H1 (cell line): Measurements from ENCODE around the gene AP3D1. TPM values are rescaled to one million over a fixed set of nuclear protein-coding genes. Genes with fewer than 3 reads are reported as not detected.

Experiments
- CTCF ChIA-PET: fragments of 300-600 bp; sonication (Branson Sonifier 250); formaldehyde crosslinking; loops from one replicate; lab custom pipeline; 2021; ENCODE audit not compliant: partially characterized antibody; lab: Charles Lee
- POLR2A ChIA-PET: fragments of 300-600 bp; sonication (Branson Sonifier 250); formaldehyde crosslinking; loops from one replicate; lab custom pipeline; 2021; ENCODE audit warnings: inconsistent platforms; ENCODE audit not compliant: partially characterized antibody; lab: Charles Lee
- DNase-seq, 2 experiments: peaks; one replicate each; pipeline versions ENCODE4 v3.0.0 to v3.0.0-alpha.2; 2010 to 2022; ENCODE audit warnings: low spot score in 2 of 2, low read depth in 1 of 2, mixed read lengths in 1 of 2
- FAIRE-seq: peaks from 2 replicates; lab custom pipeline; 2011; peaks lifted over from hg19 to GRCh38; lab: Jason Lieb, UNC
- H2AFZ ChIP-seq: 2 replicates; pipeline ENCODE4 v1.8.1; 2012; ENCODE audit warnings: low read length, inconsistent platforms
- H2AK5ac ChIP-seq: 2 replicates; pipeline ENCODE4 v1.6.1; 2013; ENCODE audit warnings: low read depth, low read length
- H2BK120ac ChIP-seq: replicated peaks from 2 replicates; pipeline ENCODE3; 2013; ENCODE audit warnings: low read depth, low read length, inconsistent platforms
- H2BK12ac ChIP-seq: 2 replicates; pipeline ENCODE4 v1.6.1; 2013; ENCODE audit warnings: low read depth, low read length
- H2BK15ac ChIP-seq: 2 replicates; pipeline ENCODE4 v1.6.1; 2013; ENCODE audit warnings: low read length
- H2BK20ac ChIP-seq: 2 replicates; pipeline ENCODE4 v1.6.1; 2013; ENCODE audit warnings: low read length
- H2BK5ac ChIP-seq: 2 replicates; pipeline ENCODE4 v1.6.1; 2013; ENCODE audit warnings: low read depth, low read length
- H3K14ac ChIP-seq: 2 replicates; pipeline ENCODE4 v1.6.1; 2013; ENCODE audit warnings: inconsistent platforms; ENCODE audit not compliant: insufficient read length
- H3K18ac ChIP-seq: 2 replicates; pipeline ENCODE4 v1.6.1; 2013; ENCODE audit warnings: low read length; ENCODE audit errors: extremely low read depth
- H3K23ac ChIP-seq: 2 replicates; pipeline ENCODE4 v1.6.1; 2013; ENCODE audit warnings: inconsistent platforms; ENCODE audit not compliant: insufficient read length
- H3K23me2 ChIP-seq: 2 replicates; pipeline ENCODE4 v1.6.1; 2013; ENCODE audit warnings: low read depth, low read length
- H3K27ac ChIP-seq: 2 replicates; pipeline ENCODE4 v1.6.1; 2011; ENCODE audit warnings: low read depth, low read length, inconsistent platforms
- H3K27me3 ChIP-seq, 4 experiments: replicated peaks in 1 of 4; 1 replicate in 1 of 4; 2 replicates in 3 of 4; pipeline versions ENCODE4 v1.6.1 to v1.8.1; 2011 to 2013; ENCODE audit warnings: low read length in 3 of 4, mild to moderate bottlenecking in 3 of 4, inconsistent platforms in 2 of 4, mixed read lengths in 2 of 4, moderate library complexity in 1 of 4; ENCODE audit not compliant: control insufficient read depth in 3 of 4, insufficient read depth in 3 of 4; ENCODE audit errors: extremely low read depth in 1 of 4
- H3K36me3 ChIP-seq, 4 experiments: 2 replicates each; pipeline versions ENCODE4 v1.6.1 to v1.8.1; 2011 to 2013; ENCODE audit warnings: mild to moderate bottlenecking in 4 of 4, low read length in 3 of 4, moderate library complexity in 2 of 4, control low read depth in 1 of 4, inconsistent platforms in 1 of 4; ENCODE audit not compliant: insufficient read depth in 4 of 4, control insufficient read depth in 2 of 4
- H3K4ac ChIP-seq: replicated peaks from 2 replicates; pipeline ENCODE3; 2013; ENCODE audit warnings: low read length, low read depth, mixed read lengths, inconsistent platforms; ENCODE audit not compliant: insufficient read length
- H3K4me1 ChIP-seq, 4 experiments: replicated peaks in 1 of 4; 1 replicate in 1 of 4; 2 replicates in 3 of 4; pipeline versions ENCODE4 v1.6.1 to v1.8.1; 2011 to 2013; ENCODE audit warnings: low read length in 3 of 4, inconsistent platforms in 2 of 4, mixed read lengths in 1 of 4; ENCODE audit not compliant: insufficient read depth in 4 of 4, control insufficient read depth in 3 of 4
- H3K4me2 ChIP-seq, 2 experiments: 2 replicates each; pipeline versions ENCODE4 v1.6.1 to v1.8.1; 2011 to 2013; ENCODE audit warnings: low read depth in 2 of 2, low read length in 2 of 2, control low read depth in 1 of 2, inconsistent platforms in 1 of 2, mild to moderate bottlenecking in 1 of 2; ENCODE audit not compliant: insufficient read depth in 1 of 2
- H3K4me3 ChIP-seq, 4 experiments: fragments of 200-600, 300-600 bp in 1 of 4; sonication (generic), shearing (Covaris generic), sonication (Bioruptor Twin) in 1 of 4; 2 replicates each; pipeline versions ENCODE4 v1.5.1 to v1.8.1; 2011 to 2016; ENCODE audit warnings: low read length in 4 of 4, low read depth in 3 of 4, control low read depth in 2 of 4, inconsistent platforms in 2 of 4, mild to moderate bottlenecking in 2 of 4, mixed read lengths in 1 of 4, moderate library complexity in 1 of 4; ENCODE audit not compliant: insufficient read depth in 2 of 4; ENCODE audit errors: extremely low read depth in 1 of 4
- H3K56ac ChIP-seq: replicated peaks from 2 replicates; pipeline ENCODE3; 2013; ENCODE audit warnings: low read depth, mild to moderate bottlenecking, mixed read lengths, low read length, inconsistent platforms; ENCODE audit not compliant: insufficient read length
- H3K79me1 ChIP-seq: 2 replicates; pipeline ENCODE4 v1.6.1; 2013; ENCODE audit warnings: low read depth, low read length, control low read depth
- H3K79me2 ChIP-seq, 2 experiments: 2 replicates each; pipeline versions ENCODE4 v1.6.1 to v1.8.1; 2012 to 2013; ENCODE audit warnings: low read length in 2 of 2, mild to moderate bottlenecking in 2 of 2, inconsistent platforms in 1 of 2; ENCODE audit not compliant: insufficient read depth in 2 of 2, control insufficient read depth in 1 of 2
- H3K9ac ChIP-seq, 4 experiments: replicated peaks in 1 of 4; 1 replicate in 1 of 4; 2 replicates in 3 of 4; pipeline versions ENCODE4 v1.6.1 to v1.8.1; 2011 to 2013; ENCODE audit warnings: low read depth in 3 of 4, low read length in 3 of 4, control low read depth in 2 of 4, mild to moderate bottlenecking in 2 of 4, moderate library complexity in 2 of 4, inconsistent platforms in 1 of 4; ENCODE audit errors: extremely low read depth in 1 of 4
- H3K9me3 ChIP-seq, 2 experiments: 2 replicates each; pipeline versions ENCODE4 v1.6.1 to v1.8.1; 2012 to 2013; ENCODE audit warnings: mild to moderate bottlenecking in 2 of 2, moderate library complexity in 2 of 2, control low read depth in 1 of 2, inconsistent platforms in 1 of 2, low read depth in 1 of 2, low read length in 1 of 2, mixed read lengths in 1 of 2; ENCODE audit not compliant: insufficient read depth in 2 of 2
- H4K20me1 ChIP-seq, 2 experiments: replicated peaks in 1 of 2; 2 replicates each; pipeline versions ENCODE3 to v1.8.1; 2011 to 2013; ENCODE audit warnings: inconsistent platforms in 2 of 2, low read length in 2 of 2, mild to moderate bottlenecking in 1 of 2; ENCODE audit not compliant: insufficient read depth in 2 of 2, control insufficient read depth in 1 of 2
- H4K5ac ChIP-seq: 2 replicates; pipeline ENCODE4 v1.6.1; 2013; ENCODE audit warnings: low read length, low read depth, mixed read lengths, inconsistent platforms; ENCODE audit not compliant: insufficient read length
- H4K8ac ChIP-seq: 2 replicates; pipeline ENCODE4 v1.8.0; 2013; ENCODE audit warnings: mild to moderate bottlenecking, moderate library complexity, low read length, inconsistent platforms; ENCODE audit not compliant: insufficient read depth; ENCODE audit errors: extremely low read depth
- H4K91ac ChIP-seq: replicated peaks from 2 replicates; pipeline ENCODE3; 2013; ENCODE audit warnings: low read length, mixed read lengths, inconsistent platforms; ENCODE audit not compliant: insufficient read length
- CTBP2 ChIP-seq: IDR thresholded peaks from 2 replicates; pipeline ENCODE4 v1.7.0; 2011; ENCODE audit warnings: borderline replicate concordance, mild to moderate bottlenecking, moderate library complexity, mixed read lengths, low read length; ENCODE audit not compliant: insufficient read depth, insufficient read length
- EGR1 ChIP-seq: IDR thresholded peaks from 2 replicates; pipeline ENCODE4 v1.6.1; 2011; ENCODE audit warnings: low read depth, low read length, borderline replicate concordance
- EZH2 ChIP-seq: fragments of 200-600 bp; sonication (generic); IDR thresholded peaks from 2 replicates; pipeline ENCODE4 v1.7.1; 2012; ENCODE audit warnings: low read depth, mild to moderate bottlenecking, moderate library complexity, low read length, inconsistent platforms; ENCODE audit not compliant: severe bottlenecking
- FOSL1 ChIP-seq: IDR thresholded peaks from 2 replicates; pipeline ENCODE4 v1.6.1; 2011; ENCODE audit warnings: mild to moderate bottlenecking, low read depth, low read length, moderate library complexity; ENCODE audit not compliant: insufficient read depth
- KDM1A ChIP-seq: fragments of 200-600, 300-600 bp; sonication (generic); IDR thresholded peaks from 2 replicates; pipeline ENCODE4 v1.7.1; 2016; ENCODE audit warnings: mild to moderate bottlenecking, low read length, borderline replicate concordance
- KDM5A ChIP-seq: fragments of 200-600 bp; IDR thresholded peaks from 2 replicates; pipeline ENCODE4 v1.7.1; 2012; ENCODE audit warnings: mild to moderate bottlenecking, low read length, inconsistent platforms, mixed read lengths
- NANOG ChIP-seq: IDR thresholded peaks from 2 replicates; pipeline ENCODE4 v1.6.1; 2011; ENCODE audit warnings: low read length, low read depth, mild to moderate bottlenecking, inconsistent platforms; ENCODE audit not compliant: insufficient read depth, poor library complexity, severe bottlenecking
- POU5F1 ChIP-seq: IDR thresholded peaks from 2 replicates; pipeline ENCODE4 v1.6.1; 2011; ENCODE audit warnings: low read depth, mild to moderate bottlenecking, low read length, moderate library complexity
- SIN3A ChIP-seq, 2 experiments: IDR thresholded peaks in 1 of 2; conservative IDR thresholded peaks in 1 of 2; 2 replicates each; pipeline ENCODE4 v1.6.1; 2011 to 2012; ENCODE audit warnings: low read length in 2 of 2, improper control_type of control experiment in 1 of 2, low read depth in 1 of 2, mild to moderate bottlenecking in 1 of 2
- SIRT6 ChIP-seq: IDR thresholded peaks from one replicate; pipeline ENCODE4 v1.7.1; 2012; ENCODE audit warnings: low read length, inconsistent platforms
- SP1 ChIP-seq: IDR thresholded peaks from 2 replicates; pipeline ENCODE4 v1.6.1; 2011; ENCODE audit warnings: low read depth, low read length
- SP4 ChIP-seq: IDR thresholded peaks from 2 replicates; pipeline ENCODE4 v1.6.1; 2012; ENCODE audit warnings: low read length, inconsistent platforms
- TAF7 ChIP-seq: optimal IDR thresholded peaks from 2 replicates; pipeline ENCODE3; 2011; ENCODE audit warnings: low read depth, mild to moderate bottlenecking, inconsistent platforms, low read length, moderate library complexity, borderline replicate concordance
- TCF12 ChIP-seq: IDR thresholded peaks from 2 replicates; pipeline ENCODE4 v1.6.1; 2011; ENCODE audit warnings: low read depth, mild to moderate bottlenecking, low read length
- WGBS, 2 experiments: shearing (Covaris generic) in 1 of 2; methylation state at CpG; one replicate each; pipeline versions ENCODE4 v1.1.6 to v1.1.7; 2013 to 2015; ENCODE audit warnings: low lambda C conversion rate in 2 of 2, mixed read lengths in 2 of 2, inconsistent platforms in 1 of 2, low coverage in 1 of 2, missing lambda C conversion rate in 1 of 2; ENCODE audit not compliant: insufficient replicate concordance in 2 of 2, insufficient coverage in 1 of 2, insufficient read length in 1 of 2; ENCODE audit errors: extremely low coverage in 1 of 2, missing lambda C conversion rate in 1 of 2; 5-methylcytosine and 5-hydroxymethylcytosine counted together
- polyA plus RNA-seq, 7 experiments: library from polyadenylated mRNA; depleted of rRNA in 3 of 7; stranded (reverse) in 5 of 7; unstranded in 2 of 7; fragments of >200 nt in 5 of 7; fragments of 200-250 nt in 2 of 7; gene quantifications; 1 replicate in 5 of 7; 2 replicates in 1 of 7; 4 replicates in 1 of 7; pipeline versions ENCODE4 v1.2.1 to v1.2.3, GENCODE V29; 2011 to 2013; ENCODE audit warnings: missing spikeins in 2 of 7, mixed read lengths in 2 of 7
- total RNA-seq: library from RNA; stranded (reverse); fragmentation: NEBNext Ultra II Directional; extraction: Animal tissue kit (Norgen Biotek cat#: 25700); gene quantifications from 2 replicates; pipeline ENCODE4 v1.2.1, GENCODE V29; 2021

Gene AP3D1
- total and polyA plus RNA-seq, 2 of the 8 experiments (the other 6 are each of a cell fraction or from before 2014, with no cell fraction given), result 161 to 174 TPM

DNA sequence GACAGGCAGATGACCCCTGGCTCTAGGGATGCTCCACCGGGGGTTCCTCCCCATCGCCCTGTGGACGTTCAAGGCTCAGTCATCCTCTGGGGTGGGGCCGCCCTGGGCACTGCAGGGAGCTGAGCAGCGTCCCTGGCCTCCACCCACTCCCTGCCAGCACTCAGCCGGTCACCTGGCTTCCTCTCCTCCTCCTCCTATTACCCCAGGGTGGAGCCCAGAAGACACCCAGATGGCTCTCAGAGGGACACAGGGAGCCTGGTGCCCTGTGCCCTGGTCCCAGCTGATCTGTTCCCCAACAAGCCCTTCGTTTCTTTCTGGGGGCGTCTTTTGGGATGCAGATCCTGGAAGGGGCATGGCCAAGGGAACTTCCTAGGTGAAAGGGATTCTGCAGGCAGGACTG lies 96.6 kb downstream of the AP3D1 start:
- Histone ChIP-seq H2BK120ac (no peak overlapping the region), H3K27me3 (no peaks in the 10 kb centered on the region), H4K91ac (no peak overlapping the region), H4K5ac (no peak overlapping the region), H3K4me3 (no peak overlapping the region), H3K23ac (no peak overlapping the region), H3K9ac (no peak overlapping the region), H3K14ac (no peak overlapping the region), H2BK12ac (no peak overlapping the region), H3K36me3 (no peaks in the 10 kb centered on the region), H2BK15ac (0 out of 2 replicates have a peak overlapping the region, but pooled peaks have one; percentile 72), H3K4me1 (peaks cover 0 to 23% (median 13%) of the 10 kb centered on the region in 4 experiments; a peak in 5 of 7 replicates), H3K79me2 (peaks cover 4 to 9% of the 10 kb centered on the region in 2 experiments; a peak in 2 of 4 replicates), H2BK20ac (no peak overlapping the region), H3K4me2 (no peak overlapping the region), H3K4ac (no peak overlapping the region), H3K56ac (no peak overlapping the region), H3K23me2 (peaks cover 4% of the 10 kb centered on the region; the same call in 1 of the 2 replicates), H2BK5ac (no peak overlapping the region), H2AK5ac (no peak overlapping the region), H3K9me3 (no peaks in the 10 kb centered on the region), H4K20me1 (peaks cover 2 to 5% of the 10 kb centered on the region in 2 experiments), H4K8ac (peak overlapping the region; percentile 16; the same call in 1 of the 2 replicates), H2AFZ (no peak overlapping the region), H3K79me1 (peaks cover 2% of the 10 kb centered on the region), H3K18ac (no peak overlapping the region; the same call in 1 of the 2 replicates), H3K27ac (no peak overlapping the region)
- 90% methylated on average over 8 of the region's 8 CpGs; no CpG with 5 or more reads in 1 of the 2 experiments for WGBS, 2 experiments
- ChIA-PET POLR2A (interaction anchor here (0.6 to 22.2 kb wide), 2 partner anchors 23 to 55 kb away, joined by 3 to 524 read pairs; no protein-coding TSS in a partner anchor), CTCF (interaction anchor here (0.7 to 1.2 kb wide), 5 partner anchors 13 to 124 kb away, joined by 3 to 7 read pairs (median 4); no protein-coding TSS in a partner anchor)
- DNase-seq (no peak), FAIRE-seq (no peak)
- TF ChIP-seq FOSL1 (no peak), SP1 (no peak), KDM5A (no peak), SIRT6 (no peak), POU5F1 (no peak), CTBP2 (no peak), NANOG (no peak), EZH2 (no peak), EGR1 (no peak), SIN3A (conservative IDR thresholded peaks at IDR 0.05 in 1 of 2, IDR thresholded peaks at IDR 0.05 in 1 of 2; ENCODE audit: low read depth in 1 of 2, low read length in 2 of 2) (no peak), TAF7 (no peak), TCF12 (no peak), SP4 (no peak), KDM1A (no peak)
